NCI-H82 treated with DMSO at 0.1 percent for 48 hours (cell line): ENCODE measurements around the gene MLYCD.

Experiments used
- DNase-seq: peaks from one replicate; lab custom pipeline; 2025; ENCODE audit not compliant: unreplicated experiment; lab: John Stamatoyannopoulos, UW

Gene MLYCD

DNA sequence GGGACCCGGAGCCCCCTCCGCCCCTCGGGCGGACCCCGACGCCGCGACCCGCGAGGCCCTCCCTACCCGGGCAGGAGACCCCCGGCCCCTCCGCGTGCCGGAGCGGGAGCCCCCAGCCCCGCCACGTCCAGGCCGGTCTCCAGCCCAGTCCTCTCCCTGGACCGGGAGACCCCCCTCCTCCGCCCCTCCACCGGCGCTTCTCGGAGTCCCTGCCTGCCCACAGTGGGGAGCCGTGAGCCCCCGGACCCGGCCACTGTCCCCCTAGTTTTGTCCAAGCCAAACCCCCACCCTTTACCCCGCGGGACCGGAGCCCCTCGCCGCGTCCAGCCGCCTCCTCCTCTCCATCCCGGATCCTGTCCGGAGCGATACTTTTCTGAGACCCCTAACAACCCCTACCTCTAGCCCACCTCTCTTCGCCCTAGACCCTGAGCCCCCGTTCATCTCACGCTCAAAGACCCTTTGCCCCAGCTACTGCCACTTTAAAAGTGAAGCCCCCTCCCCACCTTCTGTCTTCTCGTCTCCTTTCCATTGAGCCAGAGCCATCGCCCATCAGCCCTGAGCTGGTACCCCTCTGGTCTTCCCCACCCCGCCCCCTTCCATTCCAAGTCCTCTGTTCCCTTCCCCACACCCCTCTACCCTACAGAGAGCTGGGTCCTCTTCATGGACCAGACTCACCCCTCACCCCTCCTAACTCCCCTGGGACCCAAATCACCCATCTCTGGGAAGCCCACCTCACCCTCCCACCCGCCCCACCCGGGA lies 70.2 kb downstream of the MLYCD start:
- DNase-seq, result no peak

GRCh38 chr16:83969771-83970429 lies 71.0 kb downstream of the MLYCD start:
- no peak for DNase-seq

GRCh38 chr16:83970430-83970815 lies 71.5 kb downstream of the MLYCD start:
- no peak for DNase-seq

GRCh38 chr16:83971165-83972130 lies 72.5 kb downstream of the MLYCD start:
- no peak for DNase-seq

DNA sequence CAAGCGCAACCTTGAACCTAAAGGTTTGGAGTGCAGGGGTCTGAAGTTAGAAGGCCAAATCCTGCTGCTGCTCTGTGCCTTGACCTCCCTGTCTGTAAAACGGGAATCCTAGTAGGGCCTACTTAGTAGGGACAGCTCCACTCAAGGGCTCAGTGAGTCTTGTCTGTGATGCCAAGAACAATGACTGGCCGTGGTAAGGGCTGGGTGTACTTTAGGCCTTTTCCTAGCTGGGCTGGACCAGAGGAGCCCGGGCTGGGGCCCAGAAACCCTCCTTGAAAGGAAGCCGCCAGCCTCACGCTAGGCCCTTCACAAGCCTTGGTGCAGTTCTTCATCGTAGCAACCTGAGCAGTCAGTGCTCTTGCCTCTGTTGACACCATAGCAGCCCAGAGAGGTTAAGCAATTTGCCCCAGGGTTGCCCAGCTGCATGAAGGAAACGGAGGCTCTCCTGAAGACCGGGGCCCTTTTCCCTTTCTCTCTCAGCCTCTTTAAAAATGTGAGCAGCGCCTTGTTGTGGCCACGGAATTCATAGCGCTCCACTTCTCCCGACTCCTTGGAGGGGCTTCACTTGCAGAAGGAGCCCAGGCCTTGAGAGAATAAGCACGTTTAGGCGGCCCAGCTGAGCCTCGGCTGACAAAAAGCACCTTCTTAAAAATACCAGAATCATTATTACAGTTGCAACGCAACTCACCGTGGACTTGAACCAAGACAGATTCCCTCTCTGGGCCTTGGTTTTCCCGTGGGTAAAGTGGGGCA lies 73.5 kb downstream of the MLYCD start:
- no peak for DNase-seq

DNA sequence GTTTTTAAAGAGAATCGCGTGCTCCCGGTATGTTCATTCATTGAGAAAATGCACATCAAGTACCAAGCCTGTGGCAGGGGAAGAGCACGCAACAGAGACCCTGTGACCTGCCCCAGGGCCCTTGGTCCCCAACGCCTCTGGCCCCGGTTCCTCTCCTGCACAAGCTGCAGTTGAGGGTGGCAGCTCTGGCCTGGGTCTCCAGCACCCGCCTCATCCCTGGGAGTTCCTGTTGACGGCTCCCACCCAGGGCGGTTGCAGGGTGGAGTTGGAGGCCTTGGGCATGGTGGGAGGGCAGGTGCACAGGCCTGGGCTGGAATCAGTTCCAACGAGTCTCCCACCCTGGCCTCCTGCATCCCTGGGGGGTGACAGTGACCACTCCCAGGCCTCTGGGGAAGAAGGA lies 74.2 kb downstream of the MLYCD start:
- DNase-seq, result no peak

DNA sequence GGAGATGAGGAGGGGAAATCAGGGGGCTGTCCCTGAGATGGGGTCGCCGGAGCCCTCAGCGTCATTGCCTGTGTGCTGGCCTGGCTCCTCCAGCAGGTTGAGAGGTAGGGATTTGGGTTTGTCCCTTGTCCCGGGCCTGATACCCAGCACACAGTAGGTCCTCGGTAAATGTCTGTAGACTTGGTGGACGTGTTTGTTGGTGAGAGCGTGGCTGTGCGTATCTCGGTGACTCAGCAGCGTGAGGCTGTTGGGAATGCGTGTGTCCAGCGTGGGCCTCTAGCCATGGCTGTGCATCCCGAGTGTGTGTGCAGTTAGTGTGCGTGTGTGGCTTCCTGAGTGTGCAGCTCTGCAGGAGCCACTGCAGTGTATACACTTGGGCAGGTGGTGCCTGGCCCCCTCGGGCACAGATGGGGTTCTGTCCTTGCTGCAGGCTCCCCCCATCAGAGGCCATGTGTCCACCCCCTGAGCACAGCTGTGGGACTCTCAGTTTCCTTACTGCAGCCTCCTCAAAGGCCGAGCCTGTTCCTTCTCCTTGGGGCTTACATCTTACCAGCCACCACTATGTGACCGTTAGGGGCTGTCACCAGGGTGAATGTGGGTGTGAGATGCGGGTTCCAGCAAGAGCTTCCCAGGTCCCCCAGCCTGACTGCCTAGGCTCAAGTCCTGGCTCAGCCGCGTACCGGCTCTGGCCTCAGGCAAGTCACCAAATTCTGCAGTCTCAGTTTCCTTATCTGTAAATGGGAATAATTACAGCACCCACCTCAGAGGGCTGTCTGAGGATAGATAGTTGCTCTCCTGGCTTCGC lies 74.9 kb downstream of the MLYCD start:
- DNase-seq, result no peak

GRCh38 chr16:83974475-83974874 lies 75.6 kb downstream of the MLYCD start:
- no peak for DNase-seq

- DNase-seq, result no peak
Observed at GRCh38 chr16:83975590-83976260, 76.8 kb downstream of the MLYCD start.
